Activated B cell treated with CpG ODN at 0.5 μM for 24 hours (primary cell): ENCODE data around the gene SCGB1D1. TPM values are rescaled to one million over a fixed set of nuclear protein-coding genes. Genes with fewer than 3 reads are reported as not detected.

ENCODE experiments used
- ATAC-seq: fragments of 200-7000 bp; cut with Tn5 transposase; one replicate; pipeline ENCODE4 v1.10.0; 2021; ENCODE audit warnings: low read depth, mild to moderate bottlenecking, moderate library complexity
- CTCF ChIA-PET: fragments of 350-600 bp; sonication (Branson Sonifier 250); formaldehyde crosslinking; loops from one replicate; lab custom pipeline; 2021; ENCODE audit warnings: antibody characterized with exemption; lab: Charles Lee
- POLR2A ChIA-PET: fragments of 350-600 bp; sonication (Branson Sonifier 250); formaldehyde crosslinking; loops from one replicate; lab custom pipeline; 2021; ENCODE audit warnings: antibody characterized with exemption; lab: Charles Lee
- DNase-seq: peaks from one replicate; pipeline ENCODE4 v3.0.0; 2022
- H3K27ac Mint-ChIP-seq: one replicate; pipeline ENCODE4 v1.8.0; 2020; ENCODE audit warnings: mixed read lengths
- H3K27me3 Mint-ChIP-seq: one replicate; pipeline ENCODE4 v1.8.0; 2021; ENCODE audit warnings: mixed read lengths
- H3K36me3 Mint-ChIP-seq: one replicate; pipeline ENCODE4 v1.8.0; 2021; ENCODE audit warnings: low read depth, mixed read lengths
- H3K4me1 Mint-ChIP-seq: one replicate; pipeline ENCODE4 v1.8.0; 2021; ENCODE audit warnings: mixed read lengths
- H3K4me3 Mint-ChIP-seq: one replicate; pipeline ENCODE4 v1.8.0; 2020; ENCODE audit warnings: mild to moderate bottlenecking, mixed read lengths
- H3K9me3 Mint-ChIP-seq: one replicate; pipeline ENCODE4 v1.8.0; 2020; ENCODE audit warnings: mixed read lengths
- CTCF ChIP-seq: fragments of 200-600 bp; IDR thresholded peaks from one replicate; pipeline ENCODE4 v1.8.0; 2022; ENCODE audit warnings: antibody characterized with exemption, mild to moderate bottlenecking
- intact Hi-C: fragments of 100-400 bp; cut with micrococcal nuclease; formaldehyde crosslinking; loops from one replicate; pipeline ENCODE4 v1.15.1; 2024
- total RNA-seq: library from RNA; stranded (reverse); gene quantifications from 2 replicates; pipeline ENCODE4 v1.2.3, GENCODE V29; 2022

The SCGB1D1 gene
- total RNA-seq, 1 donor from 2014 or later, result not detected

GRCh38 chr11:62169448-62169847 lies 20.6 kb upstream of the SCGB1D1 start:
- peaks cover 42% of the 10 kb centered on the region for H3K27me3 Mint-ChIP-seq
- ATAC-seq (no peak), DNase-seq (no peak)
- TF ChIP-seq CTCF, result no peak
- CTCF ChIA-PET, result no interaction called here
- H3K36me3 Mint-ChIP-seq, result no peaks in the 10 kb centered on the region
- peaks cover 2% of the 10 kb centered on the region for H3K4me1 Mint-ChIP-seq
- no peaks in the 10 kb centered on the region for H3K9me3 Mint-ChIP-seq
- intact Hi-C loops, result no loop called here
- POLR2A ChIA-PET, result no interaction called here
- H3K4me3 Mint-ChIP-seq, result no peak overlapping the region
- H3K27ac Mint-ChIP-seq, result no peak overlapping the region

- Mint-ChIP-seq H3K4me1 (peaks cover 2% of the 10 kb centered on the region), H3K36me3 (no peaks in the 10 kb centered on the region), H3K4me3 (no peak overlapping the region), H3K9me3 (no peaks in the 10 kb centered on the region), H3K27ac (no peak overlapping the region), H3K27me3 (peaks cover 40% of the 10 kb centered on the region)
- intact Hi-C loops, result no loop called here
- no peak for TF ChIP-seq CTCF
- POLR2A ChIA-PET, result interaction anchor here (0.6 kb wide), 1 partner anchor 262 kb away, joined by 3 read pairs; no protein-coding TSS in a partner anchor
- DNase-seq (no peak), ATAC-seq (no peak)
- CTCF ChIA-PET, result no interaction called here
These were observed 20.1 kb upstream of the SCGB1D1 start for GRCh38 chr11:62169935-62170334.

GRCh38 chr11:62171261-62171723 lies 18.7 kb upstream of the SCGB1D1 start:
- CTCF ChIA-PET, result interaction anchor here (0.7 to 1.2 kb wide), 3 partner anchors 13 to 140 kb away, joined by 3 to 4 read pairs (median 3); no protein-coding TSS in a partner anchor
- intact Hi-C loops, result loop anchor here (1.0 kb wide), 1 partner anchor 140 kb away; no protein-coding TSS in a partner anchor
- DNase-seq (no peak), ATAC-seq (peak; percentile 28)
- Mint-ChIP-seq H3K27me3 (peaks cover 38% of the 10 kb centered on the region), H3K4me1 (peaks cover 2% of the 10 kb centered on the region), H3K9me3 (no peaks in the 10 kb centered on the region), H3K36me3 (no peaks in the 10 kb centered on the region), H3K27ac (no peak overlapping the region), H3K4me3 (no peak overlapping the region)
- POLR2A ChIA-PET, result interaction anchor here (0.5 kb wide), 1 partner anchor 18 kb away, joined by 3 read pairs; no protein-coding TSS in a partner anchor
- TF ChIP-seq CTCF, result no peak

GRCh38 chr11:62172294-62172693 lies 17.7 kb upstream of the SCGB1D1 start:
- CTCF ChIA-PET, result interaction anchor here (0.8 to 1.2 kb wide), 2 partner anchors 30 to 139 kb away, joined by 3 to 4 read pairs; no protein-coding TSS in a partner anchor

GRCh38 chr11:62176766-62177165 lies 13.2 kb upstream of the SCGB1D1 start:
- intact Hi-C loops, result no loop called here
- Mint-ChIP-seq H3K9me3 (no peaks in the 10 kb centered on the region), H3K36me3 (no peaks in the 10 kb centered on the region), H3K27ac (no peak overlapping the region), H3K4me3 (no peak overlapping the region), H3K27me3 (peaks cover 14% of the 10 kb centered on the region), H3K4me1 (no peaks in the 10 kb centered on the region)
- ATAC-seq (no peak), DNase-seq (no peak)
- POLR2A ChIA-PET, result no interaction called here
- CTCF ChIA-PET, result no interaction called here
- TF ChIP-seq CTCF, result no peak

More at GRCh38 chr11:62172294-62172693, 17.7 kb upstream of the SCGB1D1 start:
- ATAC-seq (no peak), DNase-seq (no peak)
- TF ChIP-seq CTCF, result no peak
- Mint-ChIP-seq H3K36me3 (no peaks in the 10 kb centered on the region), H3K9me3 (no peaks in the 10 kb centered on the region), H3K4me3 (no peak overlapping the region), H3K27ac (no peak overlapping the region), H3K27me3 (peaks cover 38% of the 10 kb centered on the region), H3K4me1 (peaks cover 2% of the 10 kb centered on the region)
- intact Hi-C loops, result no loop called here
- POLR2A ChIA-PET, result no interaction called here
